ENCODE data around the gene RAP1B. TPM values are rescaled to one million over a fixed set of nuclear protein-coding genes. Genes with fewer than 3 reads are reported as not detected.

The RAP1B gene
- total and polyA plus RNA-seq, 2 of the 4 experiments (the other 2 are of a cell fraction), result 159 to 200 TPM

- peaks cover 5% of the 10 kb centered on the region; the same call in 1 of the 2 replicates for H3K9me1 ChIP-seq (ENCODE audit: insufficient read depth, low read length)
- in situ Hi-C loops (cut with MboI; ENCODE audit: low sequenced_read_pairs), result no loop called here
- H4K5ac ChIP-seq (ENCODE audit: low read depth, low read length), result no peak overlapping the region
- H3K4me3 ChIP-seq (ENCODE audit: insufficient read depth, low read depth, low read length), result no peak overlapping the region
- no peak overlapping the region for H4K8ac ChIP-seq (ENCODE audit: low read depth in 2 of 2, low read length in 2 of 2)
- H4K20me1 ChIP-seq (ENCODE audit: insufficient read depth, low read length), result peaks cover 88% of the 10 kb centered on the region
- H4K91ac ChIP-seq (ENCODE audit: insufficient read depth, low read depth, low read length), result no peak overlapping the region
- ChIA-PET CTCF (no interaction called here), POLR2A (ENCODE audit: unreplicated experiment) (no interaction called here)
- DNase-seq, result no peak
- TF ChIP-seq USF2 (IDR thresholded peaks at IDR 0.05; ENCODE audit: low read depth, low read length) (no peak), RFX5 (IDR thresholded peaks at IDR 0.05; ENCODE audit: low read depth, low read length) (no peak), FOS (IDR thresholded peaks at IDR 0.05; ENCODE audit: low read depth, low read length) (no peak), CHD1 (IDR thresholded peaks at IDR 0.05; ENCODE audit: low read depth, low read length) (no peak), ELK1 (IDR thresholded peaks at IDR 0.05; ENCODE audit: borderline replicate concordance, low read depth, low read length) (no peak), NFE2L2 (IDR thresholded peaks at IDR 0.05; ENCODE audit: low read depth, low read length) (no peak), MAFK (IDR thresholded peaks at IDR 0.05; ENCODE audit: low read depth, low read length) (no peak)
- H2AK9ac ChIP-seq (replicated peaks; ENCODE audit: low read depth, low read length, poor library complexity), result no peak overlapping the region
- H3K9ac ChIP-seq (ENCODE audit: low read depth, low read length), result no peak overlapping the region
- H2AFZ ChIP-seq (replicated peaks; ENCODE audit: low read length, poor library complexity), result no peak overlapping the region
- H2BK15ac ChIP-seq (ENCODE audit: low read depth, low read length), result no peak overlapping the region
- intact Hi-C loops (cut with micrococcal nuclease), result no loop called here
- peaks cover 5 to 49% of the 10 kb centered on the region in 2 experiments; a peak in 3 of 4 replicates for H3K79me1 ChIP-seq (ENCODE audit: low read depth in 1 of 2, low read length in 2 of 2)
- no peak overlapping the region for H3K4me2 ChIP-seq (ENCODE audit: low read depth, low read length)
- H3K56ac ChIP-seq (ENCODE audit: extremely low read depth, insufficient read depth, low read length), result no peak overlapping the region
- peaks cover 13% of the 10 kb centered on the region for H3K36me3 ChIP-seq (ENCODE audit: control insufficient read depth, insufficient read depth, low read length)
- H3K23ac ChIP-seq (ENCODE audit: low read depth, low read length), result no peak overlapping the region; the same call in 1 of the 2 replicates
- H3K14ac ChIP-seq (replicated peaks; ENCODE audit: low read depth, low read length), result no peak overlapping the region
- no TSS peak for BruUV-seq (replicated peaks)
- H3K4me1 ChIP-seq (ENCODE audit: control insufficient read depth, insufficient read depth, low read length), result 0 out of 2 replicates have a peak, but pooled peaks cover 1% of the 10 kb centered on the region
- H2BK120ac ChIP-seq (ENCODE audit: low read depth, low read length), result no peak overlapping the region
- H3K4ac ChIP-seq (ENCODE audit: low read depth, low read length), result no peak overlapping the region
- peaks cover 3% of the 10 kb centered on the region; the same call in 1 of the 2 replicates for H3K9me3 ChIP-seq (ENCODE audit: control insufficient read depth, insufficient read depth, low read length)
- dilution Hi-C loops (cut with HindIII; ENCODE audit: low sequenced_read_pairs, unreplicated experiment), result no loop called here
- no peak for ATAC-seq (ENCODE audit: low read depth)
- no peaks in the 10 kb centered on the region for H3K27me3 ChIP-seq (ENCODE audit: control insufficient read depth, insufficient read depth, low read length)
- no peak overlapping the region for H2AK5ac ChIP-seq (ENCODE audit: low read depth, low read length)
- no peak overlapping the region for H3K27ac ChIP-seq (ENCODE audit: insufficient read depth, low read length)
- no peak overlapping the region for H3K18ac ChIP-seq (ENCODE audit: low read depth, low read length)
- H2BK20ac ChIP-seq (ENCODE audit: low read depth, low read length), result no peak overlapping the region
- H2BK5ac ChIP-seq (ENCODE audit: low read depth, low read length, poor library complexity, severe bottlenecking), result no peak overlapping the region
Observed at GRCh38 chr12:68630050-68630449, 19.4 kb downstream of the RAP1B start.

Data from IMR-90 (cell line).